ENCODE results near the gene ZNF519.

Gene ZNF519

GRCh38 chr18:14098428-14098827 is 33.8 kb downstream of the ZNF519 start:
- no peak for DNase-seq (ENCODE audit: low read depth in 3 of 3)

GRCh38 chr18:14097761-14098160 is 34.5 kb downstream of the ZNF519 start:
- DNase-seq (ENCODE audit: low read depth in 3 of 3): no peak

DNA sequence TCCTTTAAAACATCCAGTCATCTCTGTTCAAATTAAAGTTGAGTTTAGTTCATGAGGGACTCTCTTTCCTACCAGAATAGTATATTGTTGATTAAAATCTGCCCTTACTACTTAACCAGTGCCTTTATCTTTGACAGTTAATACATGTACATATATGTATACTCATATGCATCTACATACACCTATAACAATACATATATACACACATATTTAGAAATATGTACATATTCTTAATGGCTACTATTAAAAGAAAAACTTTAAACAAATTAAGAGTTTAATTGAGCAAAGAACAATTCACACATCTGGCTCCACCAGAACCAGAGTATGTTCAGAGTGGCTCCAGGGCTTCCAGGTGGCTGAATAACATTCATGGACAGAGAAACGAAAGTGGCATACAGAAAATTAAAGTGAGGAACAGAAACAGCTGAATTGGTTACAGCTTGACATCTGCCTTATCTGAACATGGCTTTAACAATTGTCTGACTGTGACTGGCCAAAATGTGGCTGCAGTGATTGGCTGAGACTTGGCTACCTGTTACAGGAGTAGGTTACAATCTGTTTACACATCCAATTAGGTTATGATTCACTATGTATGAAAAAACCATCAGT is 38.8 kb downstream of the ZNF519 start:
- no peak for DNase-seq (ENCODE audit: low read depth in 3 of 3)

DNA sequence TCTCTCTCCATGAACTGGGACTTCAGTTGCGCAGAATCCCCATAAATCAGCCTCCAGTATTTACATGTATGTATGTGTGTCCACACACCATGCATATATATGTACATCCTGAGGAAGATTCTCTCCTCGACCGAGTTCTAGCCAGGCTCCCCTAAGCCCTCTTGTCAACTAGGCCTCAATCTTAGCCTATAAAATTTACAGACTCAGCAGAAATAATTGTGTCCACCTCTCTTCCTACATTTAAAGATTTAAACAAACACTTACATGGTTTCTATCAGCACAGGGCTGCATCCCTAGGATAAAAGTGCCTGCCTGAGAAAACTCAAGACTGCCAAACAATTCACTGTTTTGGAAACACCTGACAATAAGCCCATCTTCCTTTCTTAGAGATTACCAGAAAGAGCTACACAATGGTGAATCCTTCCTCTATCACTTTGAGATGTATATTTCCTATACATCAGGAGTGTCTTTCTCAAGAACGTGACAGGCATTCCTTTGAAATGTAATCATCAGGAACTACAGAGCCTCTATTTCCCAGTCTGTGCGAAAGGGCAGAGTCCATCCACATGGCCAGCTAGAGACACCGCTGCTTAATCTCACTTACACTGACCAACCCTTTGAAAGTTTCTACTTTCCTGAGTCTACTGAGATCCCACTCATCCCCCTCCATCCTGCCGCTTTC is 39.5 kb downstream of the ZNF519 start:
- no peak for DNase-seq (ENCODE audit: low read depth in 3 of 3)

GRCh38 chr18:14089781-14090180 is 42.5 kb downstream of the ZNF519 start:
- no peak for DNase-seq (ENCODE audit: low read depth in 3 of 3)

DNA sequence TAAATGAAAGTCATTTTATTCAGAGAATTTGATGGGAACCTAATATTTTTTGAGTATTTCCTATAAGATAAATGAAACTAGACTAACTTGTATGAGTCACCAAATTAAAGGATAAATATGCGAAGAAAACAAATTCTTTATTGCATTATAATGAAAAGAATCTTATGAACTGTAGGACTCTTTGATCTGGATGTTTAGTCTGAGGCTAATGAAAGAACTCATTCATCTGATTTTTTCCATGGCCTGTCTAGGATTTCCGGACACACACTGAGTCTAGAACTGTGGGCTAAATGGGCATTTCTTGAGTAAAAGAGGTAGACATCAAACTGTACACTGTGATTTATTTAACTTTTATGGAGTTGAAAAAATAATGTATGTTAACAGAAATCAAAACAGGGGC is 43.0 kb downstream of the ZNF519 start:
- DNase-seq (ENCODE audit: low read depth in 3 of 3): no peak

DNA sequence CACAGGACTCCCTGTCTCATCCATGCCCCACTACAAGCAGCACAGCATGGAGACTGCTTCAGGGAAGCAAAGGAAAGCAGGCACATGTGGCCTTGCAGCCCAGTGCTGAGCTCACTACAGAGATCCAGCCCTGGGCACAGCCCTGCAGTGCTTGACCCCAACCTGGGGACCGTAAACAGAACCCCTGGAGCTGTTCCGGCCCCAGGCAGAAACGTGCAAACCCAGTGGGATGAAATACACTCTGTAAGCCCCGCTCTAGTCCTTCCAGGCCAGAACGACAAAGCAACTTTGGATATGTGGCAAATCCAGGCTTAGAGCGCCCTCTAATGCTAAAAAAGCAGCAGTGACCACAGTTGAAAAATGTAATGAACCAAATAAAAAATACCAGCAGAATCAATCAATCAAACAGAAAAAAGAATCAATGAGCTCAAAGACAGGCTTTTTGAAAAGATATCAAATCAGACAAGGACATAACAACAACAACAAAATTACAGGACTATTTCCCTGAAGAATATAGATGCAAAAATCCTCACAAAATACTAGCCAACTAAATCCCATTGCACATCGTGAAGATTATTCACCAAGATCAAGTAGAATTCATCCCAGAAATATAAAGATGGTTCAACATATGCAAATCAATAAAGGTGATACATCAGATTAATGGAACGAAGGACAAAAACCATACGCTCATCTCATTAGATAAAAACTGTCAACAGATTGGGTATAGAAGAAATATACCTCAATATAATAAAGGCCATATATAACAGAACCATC is 45.6 kb downstream of the ZNF519 start:
- no peak for DNase-seq (ENCODE audit: low read depth in 3 of 3)

GRCh38 chr18:14085770-14086457 is 46.3 kb downstream of the ZNF519 start:
- no peak for DNase-seq (ENCODE audit: low read depth in 3 of 3)

DNA sequence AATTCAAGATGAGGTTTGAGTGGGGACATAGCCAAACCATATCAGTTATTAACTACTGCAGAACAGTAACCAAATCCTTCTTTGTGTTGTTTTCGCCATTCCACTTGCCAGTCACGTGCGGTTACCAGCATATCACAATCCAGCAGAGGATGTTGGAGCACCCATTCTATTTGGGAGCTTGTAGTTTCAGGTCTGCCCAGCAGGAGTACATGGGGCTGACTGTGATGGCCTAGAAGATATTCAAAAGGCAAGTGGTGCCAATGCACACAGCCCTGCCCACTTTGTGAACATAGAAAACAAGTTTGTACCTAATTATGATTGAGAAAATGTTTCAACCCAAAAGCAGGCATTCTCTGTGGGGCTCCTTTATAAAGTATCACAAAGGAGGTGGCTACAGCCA is 57.0 kb downstream of the ZNF519 start:
- no peak for DNase-seq (ENCODE audit: low read depth in 3 of 3)

DNA sequence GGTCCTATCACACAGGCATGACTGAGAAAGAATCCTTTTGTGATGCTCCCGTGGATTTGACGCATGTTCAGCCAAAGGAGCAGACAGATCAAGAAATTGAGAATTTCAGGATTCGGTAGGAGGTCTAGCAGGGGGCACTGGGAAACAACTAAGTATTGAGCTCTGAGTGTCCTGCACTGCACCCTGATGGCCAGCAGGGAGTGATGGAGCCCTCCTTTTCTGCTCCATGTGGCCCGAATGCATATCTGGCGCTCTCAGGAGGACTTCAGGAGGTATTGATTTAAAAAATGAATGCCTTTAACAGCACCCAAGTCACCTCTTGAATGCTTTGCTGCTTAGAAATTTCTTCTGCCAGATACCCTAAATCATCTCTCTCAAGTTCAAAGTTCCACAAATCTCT is 58.0 kb downstream of the ZNF519 start:
- DNase-seq (ENCODE audit: low read depth in 3 of 3): no peak

DNA sequence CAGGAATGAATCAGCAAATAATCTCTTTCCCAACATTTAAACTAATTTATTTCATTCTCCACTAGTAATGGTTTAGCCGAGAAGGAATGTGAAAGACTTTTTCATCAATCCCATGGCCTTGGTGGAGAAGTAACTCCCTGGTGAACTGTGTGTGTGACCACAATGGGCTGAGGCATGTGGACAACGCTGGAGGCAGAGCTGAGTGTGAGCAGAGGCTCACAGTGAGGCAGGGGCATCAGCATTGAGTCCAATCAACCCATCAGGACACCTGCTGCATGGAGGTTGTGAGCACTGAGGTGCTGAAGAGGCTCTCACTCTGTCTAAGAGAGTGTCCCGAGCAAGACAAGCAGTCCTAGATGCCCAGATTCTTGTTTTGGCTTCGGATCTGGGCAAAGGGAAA is 78.6 kb downstream of the ZNF519 start:
- DNase-seq (ENCODE audit: low read depth in 3 of 3): no peak
